SK-N-SH treated with all-trans-retinoic acid at 6 μM for 48 hours (cell line): Measurements from ENCODE around the gene LRRC8A.
A peak's percentile ranks its signal among the peaks of the same experiment; 100 is the strongest.

Experiments
- ATAC-seq: fragments of 200-7000 bp; cut with Tn5 transposase; 3 replicates; pipeline ENCODE4 v1.9.1; 2020; ENCODE audit warnings: mild to moderate bottlenecking, moderate library complexity
- BACH2 ChIP-seq: fragments of 250-450 bp; sonication (Bioruptor Pico); IDR thresholded peaks from 2 replicates; pipeline ENCODE4 v1.9.0; 2021; ENCODE audit warnings: mild to moderate bottlenecking, borderline replicate concordance
- CSDC2 ChIP-seq: fragments of 250-450 bp; sonication (Bioruptor Pico); IDR thresholded peaks from 2 replicates; pipeline ENCODE4 v1.5.0; 2020; ENCODE audit warnings: mild to moderate bottlenecking, moderate library complexity
- CSRNP3 ChIP-seq: fragments of 250-450 bp; sonication (Bioruptor Pico); IDR thresholded peaks from 2 replicates; pipeline ENCODE4 v1.5.1; 2021; ENCODE audit warnings: mild to moderate bottlenecking, moderate library complexity
- ESRRG ChIP-seq: fragments of 250-450 bp; sonication (Bioruptor Pico); IDR thresholded peaks from 2 replicates; pipeline ENCODE4 v1.6.1; 2021; ENCODE audit warnings: mild to moderate bottlenecking
- GLIS3 ChIP-seq: fragments of 250-450 bp; sonication (Bioruptor Pico); IDR thresholded peaks from 2 replicates; pipeline ENCODE4 v1.5.0; 2020; ENCODE audit warnings: mild to moderate bottlenecking, moderate library complexity
- ISL1 ChIP-seq: fragments of 250-450 bp; sonication (Bioruptor Pico); IDR thresholded peaks from 2 replicates; pipeline ENCODE4 v2.1.2; 2022; ENCODE audit warnings: mild to moderate bottlenecking, moderate library complexity
- OSR1 ChIP-seq: fragments of 250-450 bp; sonication (Bioruptor Pico); IDR thresholded peaks from 2 replicates; pipeline ENCODE4 v1.8.0; 2022; ENCODE audit warnings: moderate library complexity, mild to moderate bottlenecking, inconsistent platforms
- PPARA ChIP-seq: fragments of 250-450 bp; sonication (Bioruptor Pico); IDR thresholded peaks from 2 replicates; pipeline ENCODE4 v1.5.0; 2020; ENCODE audit warnings: mild to moderate bottlenecking, borderline replicate concordance
- SNAI2 ChIP-seq: fragments of 250-450 bp; sonication (Bioruptor Pico); IDR thresholded peaks from 2 replicates; pipeline ENCODE4 v1.5.0; 2020; ENCODE audit warnings: mild to moderate bottlenecking, moderate library complexity
- TCF4 ChIP-seq: fragments of 250-450 bp; sonication (Bioruptor Pico); IDR thresholded peaks from 2 replicates; pipeline ENCODE4 v1.8.0; 2021; ENCODE audit warnings: mild to moderate bottlenecking, moderate library complexity, borderline replicate concordance
- TOX ChIP-seq: fragments of 250-450 bp; sonication (Bioruptor Pico); IDR thresholded peaks from 2 replicates; pipeline ENCODE4 v1.8.0; 2021; ENCODE audit warnings: mild to moderate bottlenecking, moderate library complexity, borderline replicate concordance
- TSHZ2 ChIP-seq: fragments of 250-450 bp; sonication (Bioruptor Pico); IDR thresholded peaks from 2 replicates; pipeline ENCODE4 v1.5.0; 2020; ENCODE audit warnings: mild to moderate bottlenecking, moderate library complexity
- ZC3H10 ChIP-seq: fragments of 250-450 bp; sonication (Bioruptor Pico); IDR thresholded peaks from 2 replicates; pipeline ENCODE4 v1.5.1; 2021; ENCODE audit warnings: mild to moderate bottlenecking, moderate library complexity
- ZFP3 ChIP-seq: fragments of 250-450 bp; sonication (Bioruptor Pico); IDR thresholded peaks from 2 replicates; pipeline ENCODE4 v1.5.0; 2020; ENCODE audit warnings: mild to moderate bottlenecking, moderate library complexity
- ZNF565 ChIP-seq: fragments of 450-650 bp; formaldehyde crosslinking; conservative IDR thresholded peaks from 2 replicates; pipeline ENCODE4 v1.5.0; 2020; ENCODE audit warnings: low read depth, mild to moderate bottlenecking, moderate library complexity
- ZNF70 ChIP-seq: fragments of 450-650 bp; formaldehyde crosslinking; IDR thresholded peaks from 2 replicates; pipeline ENCODE4 v1.5.0; 2020; ENCODE audit warnings: mild to moderate bottlenecking, moderate library complexity
- ZNF8 ChIP-seq: fragments of 450-650 bp; formaldehyde crosslinking; IDR thresholded peaks from 2 replicates; pipeline ENCODE4 v1.5.0; 2020; ENCODE audit warnings: mild to moderate bottlenecking, moderate library complexity
- TF ChIP-seq, protein P1 (sequence below): fragments of 250-450 bp; sonication (Bioruptor Pico); IDR thresholded peaks from 2 replicates; pipeline ENCODE4 v1.5.1; 2020; ENCODE audit warnings: low read depth, mild to moderate bottlenecking, moderate library complexity
- TF ChIP-seq, protein P2 (sequence below): fragments of 250-450 bp; sonication (Bioruptor Pico); IDR thresholded peaks from 2 replicates; pipeline ENCODE4 v1.8.0; 2020; ENCODE audit warnings: mild to moderate bottlenecking, moderate library complexity, borderline replicate concordance

Gene LRRC8A

DNA sequence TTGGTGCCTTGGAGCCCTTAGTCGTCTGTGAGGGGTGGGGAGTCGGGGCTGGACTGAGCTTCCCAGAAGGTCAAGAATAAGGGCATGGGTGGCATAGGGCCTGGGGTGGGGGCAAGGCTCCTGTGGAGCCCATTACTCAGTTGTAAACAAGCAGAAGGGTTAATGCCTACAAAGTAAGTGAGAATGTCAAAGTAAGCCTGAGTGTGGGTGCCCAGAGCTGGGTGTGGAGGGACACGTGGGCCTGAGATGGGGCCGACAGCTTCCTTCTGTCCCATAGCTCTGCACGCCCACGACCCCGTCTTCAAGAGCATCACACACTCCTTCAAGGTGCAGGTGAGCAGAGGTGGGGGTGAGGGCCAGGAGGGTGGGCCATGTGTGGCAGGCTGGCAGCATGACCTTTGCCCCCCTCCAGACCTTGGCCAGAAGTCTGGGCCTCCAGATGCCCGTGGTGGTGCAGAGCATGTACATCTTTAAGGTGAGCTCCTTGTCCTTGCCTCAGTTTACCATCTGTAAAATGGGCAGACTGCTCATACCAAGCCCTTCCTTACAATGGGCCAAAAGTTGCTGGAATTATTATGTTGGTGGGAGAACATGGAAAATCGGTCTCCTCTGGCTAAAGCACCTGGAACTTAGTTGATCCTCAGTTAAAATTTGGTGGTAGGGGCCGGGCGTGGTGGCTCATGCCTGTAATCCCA is 54.4 kb downstream of the LRRC8A start:
- no peak for ATAC-seq
- no peak for TF ChIP-seq OSR1 (CRISPR knock-in tag)
- no peak for TF ChIP-seq ZNF565 (CRISPR knock-in tag)
- no peak for TF ChIP-seq SNAI2 (CRISPR knock-in tag)
- TF ChIP-seq, protein P1, sequence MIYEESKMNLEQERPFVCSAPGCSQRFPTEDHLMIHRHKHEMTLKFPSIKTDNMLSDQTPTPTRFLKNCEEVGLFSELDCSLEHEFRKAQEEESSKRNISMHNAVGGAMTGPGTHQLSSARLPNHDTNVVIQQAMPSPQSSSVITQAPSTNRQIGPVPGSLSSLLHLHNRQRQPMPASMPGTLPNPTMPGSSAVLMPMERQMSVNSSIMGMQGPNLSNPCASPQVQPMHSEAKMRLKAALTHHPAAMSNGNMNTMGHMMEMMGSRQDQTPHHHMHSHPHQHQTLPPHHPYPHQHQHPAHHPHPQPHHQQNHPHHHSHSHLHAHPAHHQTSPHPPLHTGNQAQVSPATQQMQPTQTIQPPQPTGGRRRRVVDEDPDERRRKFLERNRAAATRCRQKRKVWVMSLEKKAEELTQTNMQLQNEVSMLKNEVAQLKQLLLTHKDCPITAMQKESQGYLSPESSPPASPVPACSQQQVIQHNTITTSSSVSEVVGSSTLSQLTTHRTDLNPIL (CRISPR knock-in tag) = no peak
- TF ChIP-seq GLIS3 = no peak
- no peak for TF ChIP-seq CSRNP3 (CRISPR knock-in tag)
- TF ChIP-seq ISL1 = no peak

GRCh38 chr9:128937310-128938165 is 55.6 kb downstream of the LRRC8A start:
- no peak for TF ChIP-seq TSHZ2 (CRISPR knock-in tag)
- TF ChIP-seq SNAI2 (CRISPR knock-in tag) = no peak
- ATAC-seq = no peak

DNA sequence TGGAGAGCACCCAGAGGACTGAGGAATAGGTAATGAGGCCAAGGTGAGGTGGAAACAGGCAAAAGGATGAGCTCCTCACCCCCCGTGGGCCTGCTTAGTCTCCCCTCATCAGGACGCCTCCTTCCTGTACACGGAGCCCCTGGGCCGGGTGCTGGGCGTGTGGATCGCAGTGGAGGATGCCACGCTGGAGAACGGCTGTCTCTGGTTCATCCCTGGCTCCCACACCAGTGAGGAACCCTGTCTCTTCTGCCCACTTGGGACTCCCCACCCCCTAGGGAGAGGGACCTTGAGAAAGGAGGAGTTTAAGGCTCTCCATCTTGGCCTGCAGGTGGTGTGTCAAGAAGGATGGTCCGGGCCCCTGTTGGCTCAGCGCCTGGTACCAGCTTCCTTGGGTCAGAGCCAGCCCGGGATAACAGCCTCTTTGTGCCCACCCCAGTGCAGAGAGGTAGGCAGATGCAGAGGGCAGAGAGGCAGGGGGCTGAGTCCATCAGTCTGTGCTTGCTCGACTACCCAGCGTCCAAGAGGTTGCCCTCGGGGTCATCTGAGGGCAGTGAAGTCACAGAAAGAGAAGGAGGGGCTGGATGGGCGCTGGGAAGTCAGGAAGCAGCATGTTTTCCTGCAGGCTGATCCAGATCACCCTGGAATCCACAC is 58.5 kb downstream of the LRRC8A start:
- TF ChIP-seq, protein P1 (CRISPR knock-in tag) = no peak
- TF ChIP-seq ZNF565 (CRISPR knock-in tag) (no peak), CSDC2 (CRISPR knock-in tag) (no peak), ISL1 (no peak), OSR1 (CRISPR knock-in tag) (no peak), BACH2 (CRISPR knock-in tag) (no peak), ZC3H10 (CRISPR knock-in tag) (no peak), TSHZ2 (CRISPR knock-in tag) (no peak), TOX (CRISPR knock-in tag) (no peak), ZNF70 (CRISPR knock-in tag) (no peak), SNAI2 (CRISPR knock-in tag) (no peak), PPARA (CRISPR knock-in tag) (no peak), CSRNP3 (CRISPR knock-in tag) (no peak), TCF4 (CRISPR knock-in tag) (no peak), ZNF8 (CRISPR knock-in tag) (no peak), ZFP3 (CRISPR knock-in tag) (no peak), GLIS3 (no peak), ESRRG (no peak)
- TF ChIP-seq, protein P2, sequence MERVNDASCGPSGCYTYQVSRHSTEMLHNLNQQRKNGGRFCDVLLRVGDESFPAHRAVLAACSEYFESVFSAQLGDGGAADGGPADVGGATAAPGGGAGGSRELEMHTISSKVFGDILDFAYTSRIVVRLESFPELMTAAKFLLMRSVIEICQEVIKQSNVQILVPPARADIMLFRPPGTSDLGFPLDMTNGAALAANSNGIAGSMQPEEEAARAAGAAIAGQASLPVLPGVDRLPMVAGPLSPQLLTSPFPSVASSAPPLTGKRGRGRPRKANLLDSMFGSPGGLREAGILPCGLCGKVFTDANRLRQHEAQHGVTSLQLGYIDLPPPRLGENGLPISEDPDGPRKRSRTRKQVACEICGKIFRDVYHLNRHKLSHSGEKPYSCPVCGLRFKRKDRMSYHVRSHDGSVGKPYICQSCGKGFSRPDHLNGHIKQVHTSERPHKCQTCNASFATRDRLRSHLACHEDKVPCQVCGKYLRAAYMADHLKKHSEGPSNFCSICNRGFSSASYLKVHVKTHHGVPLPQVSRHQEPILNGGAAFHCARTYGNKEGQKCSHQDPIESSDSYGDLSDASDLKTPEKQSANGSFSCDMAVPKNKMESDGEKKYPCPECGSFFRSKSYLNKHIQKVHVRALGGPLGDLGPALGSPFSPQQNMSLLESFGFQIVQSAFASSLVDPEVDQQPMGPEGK (CRISPR knock-in tag) = no peak
- peak; percentile 66 for ATAC-seq
